Cerebellar nuclear complex (tissue), 1 donor: ENCODE data around the gene MPST.

Source experiments
- DNase-seq, 2 experiments: peaks; one replicate each; lab custom pipeline; 2025; lab: John Stamatoyannopoulos, UW

Gene MPST

DNA sequence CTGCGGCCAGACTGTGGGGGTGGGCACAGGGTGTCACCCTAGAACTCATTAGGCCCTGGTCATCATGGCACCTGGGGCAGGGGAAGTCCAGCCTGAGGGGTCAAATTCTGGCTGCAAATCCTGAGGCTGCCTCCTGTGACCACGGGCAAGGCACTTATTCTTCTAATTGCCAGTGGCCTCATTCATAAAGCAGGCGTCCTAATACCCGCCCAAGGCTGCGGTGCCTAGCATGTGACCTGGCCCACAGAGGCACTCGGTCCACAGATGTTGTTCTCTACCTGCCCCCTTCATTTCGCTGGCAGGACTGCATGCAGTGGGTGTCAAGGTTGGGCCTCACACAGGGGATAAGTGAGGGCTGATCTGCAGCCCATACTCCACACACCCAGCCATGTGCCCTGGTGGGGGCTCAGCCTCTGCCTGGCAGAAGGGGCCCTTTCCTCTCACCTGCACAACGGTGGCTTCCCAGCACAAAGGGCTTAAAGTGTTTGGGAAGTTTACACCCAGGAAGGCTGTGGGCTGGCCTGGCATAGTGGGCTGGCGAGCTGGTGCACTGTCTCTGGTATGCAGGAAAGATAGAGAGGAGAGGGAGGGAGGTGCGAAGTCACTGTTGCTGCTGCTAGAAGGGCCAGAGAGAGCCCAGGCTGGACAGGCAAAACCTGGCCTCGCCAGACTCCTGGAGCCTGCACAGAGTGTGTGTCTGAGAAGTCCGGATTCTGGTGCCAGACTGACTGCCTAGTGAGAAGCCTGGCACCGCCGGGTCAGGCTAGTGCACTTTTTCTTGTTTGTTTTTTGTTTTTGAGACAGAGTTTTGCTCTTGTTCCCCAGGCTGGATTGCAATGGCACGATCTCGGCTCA, 3.2 kb downstream of the MPST start:
- no peak for DNase-seq

DNA sequence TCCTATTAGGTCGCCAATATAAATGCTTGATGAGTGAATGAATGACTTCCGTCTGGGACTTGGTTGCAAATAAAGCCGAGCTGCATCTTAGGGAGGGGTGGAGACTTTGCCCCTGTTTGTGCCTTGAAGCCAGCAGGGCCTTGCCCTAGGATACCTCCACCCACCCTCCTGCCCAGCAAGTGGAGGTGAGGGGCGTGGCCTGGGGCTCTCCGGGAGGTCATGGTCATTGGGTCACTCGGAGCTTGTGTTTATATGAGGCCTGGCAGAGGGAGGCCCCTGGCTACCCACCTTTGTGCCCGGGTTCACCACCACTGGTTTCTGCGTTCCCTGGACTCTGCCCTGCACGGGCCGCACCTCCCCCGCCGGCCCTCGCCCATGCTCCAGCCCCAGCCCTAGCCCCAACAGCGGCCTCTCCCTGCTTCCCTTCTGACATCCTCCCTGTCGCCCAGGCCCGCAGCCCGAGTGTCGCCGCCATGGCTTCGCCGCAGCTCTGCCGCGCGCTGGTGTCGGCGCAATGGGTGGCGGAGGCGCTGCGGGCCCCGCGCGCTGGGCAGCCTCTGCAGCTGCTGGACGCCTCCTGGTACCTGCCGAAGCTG, 4.3 kb downstream of the MPST start:
- DNase-seq: no peak

DNA sequence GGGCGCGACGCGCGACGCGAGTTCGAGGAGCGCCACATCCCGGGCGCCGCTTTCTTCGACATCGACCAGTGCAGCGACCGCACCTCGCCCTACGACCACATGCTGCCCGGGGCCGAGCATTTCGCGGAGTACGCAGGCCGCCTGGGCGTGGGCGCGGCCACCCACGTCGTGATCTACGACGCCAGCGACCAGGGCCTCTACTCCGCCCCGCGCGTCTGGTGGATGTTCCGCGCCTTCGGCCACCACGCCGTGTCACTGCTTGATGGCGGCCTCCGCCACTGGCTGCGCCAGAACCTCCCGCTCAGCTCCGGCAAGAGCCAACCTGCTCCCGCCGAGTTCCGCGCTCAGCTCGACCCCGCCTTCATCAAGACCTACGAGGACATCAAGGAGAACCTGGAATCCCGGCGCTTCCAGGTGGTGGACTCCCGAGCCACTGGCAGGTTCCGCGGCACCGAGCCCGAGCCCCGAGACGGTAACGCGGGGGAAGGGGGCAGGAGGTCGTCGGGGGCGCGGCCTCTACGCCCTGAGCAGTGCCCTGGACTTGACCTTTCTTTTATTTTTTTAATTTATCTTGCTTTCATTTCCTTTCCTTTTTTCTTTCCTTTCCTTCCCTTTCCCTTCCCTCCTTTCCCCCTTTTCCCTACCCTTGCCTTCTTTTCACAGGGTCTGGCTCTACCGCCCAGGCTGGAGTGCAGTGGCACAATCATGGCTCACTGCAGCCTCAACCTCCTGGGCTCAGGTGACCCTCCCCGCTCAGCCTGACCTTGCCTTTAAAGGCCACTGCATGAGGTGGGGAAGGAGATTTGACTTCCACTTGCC, 5.0 kb downstream of the MPST start:
- no peak for DNase-seq

DNA sequence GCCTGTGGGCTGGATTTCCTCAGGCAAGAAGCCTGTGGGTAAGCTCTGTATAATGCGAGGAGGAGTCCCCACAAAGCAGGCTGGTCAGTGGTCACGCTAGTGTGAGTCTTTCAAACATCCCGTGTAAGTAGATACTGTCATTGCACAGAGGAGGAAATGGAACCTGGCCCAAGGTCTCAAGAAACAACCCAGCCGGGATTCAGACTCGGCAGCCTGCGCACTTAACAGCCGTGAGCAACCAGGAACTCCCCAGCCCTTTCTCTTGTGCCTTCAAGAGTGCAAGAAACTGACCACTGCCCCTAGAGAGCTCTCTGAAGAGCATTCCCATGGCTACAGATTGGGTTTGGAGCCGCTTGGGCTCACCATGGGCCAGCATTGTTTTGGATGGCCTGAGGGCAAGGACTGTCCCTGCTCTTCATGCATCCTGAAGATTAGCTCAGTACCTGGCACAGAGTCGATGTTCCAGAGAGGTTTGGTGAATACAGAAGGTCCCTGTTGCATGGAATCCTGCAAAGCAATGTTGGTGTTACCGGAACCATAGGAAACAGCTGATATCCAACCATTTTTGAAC, 6.0 kb downstream of the MPST start:
- DNase-seq: no peak

DNA sequence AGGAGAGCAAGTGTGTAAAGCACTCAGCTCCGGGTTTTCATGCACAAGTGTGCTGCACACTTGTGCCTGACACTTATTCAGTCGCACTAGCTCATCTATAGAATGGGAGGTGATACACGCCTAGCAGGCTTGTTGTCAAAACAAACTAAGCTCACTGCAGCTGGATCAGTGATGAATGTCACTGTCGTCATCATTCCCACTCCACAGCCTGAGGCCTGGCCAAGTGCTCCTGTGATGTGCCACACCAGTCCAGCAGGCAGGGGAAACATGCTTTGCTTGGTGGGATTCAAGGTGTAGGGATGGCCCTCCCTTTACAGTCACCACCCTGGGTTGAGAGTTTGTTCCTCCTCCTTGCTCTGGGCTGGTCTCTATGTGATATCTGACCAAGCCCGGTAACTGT, 6.8 kb downstream of the MPST start:
- DNase-seq: no peak

DNA sequence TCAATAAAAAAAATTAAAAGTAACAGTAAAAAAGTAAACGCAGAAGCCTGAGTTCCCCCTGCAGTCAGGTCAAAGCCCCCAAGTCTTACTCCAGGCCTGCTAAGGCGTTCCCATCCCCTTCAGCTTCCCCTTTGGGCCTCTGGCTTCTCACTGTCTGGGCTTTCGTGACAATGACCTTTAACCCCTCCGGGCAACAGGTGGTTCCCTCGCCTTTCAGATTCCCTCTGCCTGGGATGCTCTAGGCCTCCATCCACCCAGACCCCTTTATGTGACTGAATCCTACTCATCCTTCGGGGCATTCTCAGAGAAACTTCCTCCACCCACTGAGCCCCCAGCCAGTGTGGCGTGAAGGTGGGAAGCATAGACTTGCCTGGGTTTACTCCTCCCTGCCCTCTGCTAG, 8.0 kb downstream of the MPST start:
- DNase-seq: no peak

DNA sequence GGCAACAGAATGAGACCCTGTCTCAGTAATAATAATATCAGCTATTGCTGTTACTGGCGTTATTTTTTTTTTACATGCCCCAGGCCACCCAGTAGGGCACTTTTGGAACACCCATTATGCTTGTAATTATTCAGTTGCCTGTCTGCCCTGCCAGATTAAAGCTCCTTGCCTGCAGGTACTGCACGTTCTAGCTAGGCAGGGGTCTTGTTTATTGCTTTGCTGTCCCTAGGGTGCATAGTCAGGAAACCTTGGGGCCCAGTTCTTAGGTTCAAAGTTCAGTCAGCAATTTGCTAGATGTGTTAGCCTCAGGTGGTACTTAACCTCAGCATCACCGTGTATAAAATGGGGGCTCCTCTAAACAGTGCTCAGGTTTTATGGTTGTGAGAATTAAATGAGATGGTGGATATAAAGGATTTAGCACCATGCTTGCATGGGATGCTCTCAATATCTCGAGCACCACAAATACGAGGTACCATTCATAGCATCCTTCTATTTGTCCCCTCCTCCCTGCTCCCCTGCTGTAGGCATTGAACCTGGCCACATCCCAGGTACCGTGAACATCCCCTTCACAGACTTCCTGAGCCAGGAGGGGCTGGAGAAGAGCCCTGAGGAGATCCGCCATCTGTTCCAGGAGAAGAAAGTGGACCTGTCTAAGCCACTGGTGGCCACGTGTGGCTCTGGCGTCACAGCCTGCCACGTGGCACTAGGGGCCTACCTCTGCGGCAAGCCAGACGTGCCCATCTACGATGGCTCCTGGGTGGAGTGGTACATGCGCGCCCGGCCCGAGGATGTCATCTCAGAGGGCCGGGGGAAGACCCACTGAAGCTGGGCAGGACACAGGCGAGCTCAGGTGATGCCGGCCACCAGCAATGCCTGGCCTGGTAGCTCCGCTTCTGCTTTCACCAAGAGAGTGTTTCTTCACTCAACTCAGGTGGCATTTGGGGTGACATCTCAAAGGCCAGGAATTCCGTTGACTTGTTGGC, 9.4 kb downstream of the MPST start:
- no peak for DNase-seq

DNA sequence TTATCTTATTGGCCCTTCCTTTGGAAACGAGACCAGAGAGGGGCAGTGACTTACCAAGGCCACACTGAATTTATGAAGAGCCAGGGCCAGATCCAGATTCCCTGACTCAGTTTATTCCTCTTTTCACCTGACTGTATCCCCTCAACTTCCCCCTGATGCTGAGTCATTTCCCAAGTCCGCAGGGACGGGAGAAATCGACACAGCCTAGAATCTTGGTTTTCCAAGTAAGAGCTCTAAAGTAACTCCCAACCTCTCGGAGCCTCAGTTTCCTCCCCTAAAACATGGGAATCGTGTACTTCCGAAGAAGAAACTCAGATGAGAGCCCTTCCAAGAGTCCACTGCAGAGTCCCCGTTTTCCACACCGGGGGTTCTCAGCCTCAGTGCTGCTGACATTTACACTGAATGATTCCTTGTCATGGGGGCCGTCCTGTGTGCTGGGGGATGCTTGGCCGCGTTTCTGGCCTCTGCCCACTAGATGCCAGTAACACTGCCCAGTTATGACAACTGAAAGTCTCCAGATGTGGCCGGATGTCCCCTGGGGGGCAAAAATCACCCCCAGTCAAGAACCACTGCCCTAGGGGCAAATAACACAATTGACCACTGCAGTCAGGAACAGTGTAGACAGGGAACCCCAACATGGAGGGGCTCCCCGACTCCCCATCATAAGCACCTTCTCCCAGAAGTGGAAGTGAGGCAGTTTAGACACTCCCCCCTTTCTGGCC, 11.2 kb downstream of the MPST start:
- DNase-seq: no peak

DNA sequence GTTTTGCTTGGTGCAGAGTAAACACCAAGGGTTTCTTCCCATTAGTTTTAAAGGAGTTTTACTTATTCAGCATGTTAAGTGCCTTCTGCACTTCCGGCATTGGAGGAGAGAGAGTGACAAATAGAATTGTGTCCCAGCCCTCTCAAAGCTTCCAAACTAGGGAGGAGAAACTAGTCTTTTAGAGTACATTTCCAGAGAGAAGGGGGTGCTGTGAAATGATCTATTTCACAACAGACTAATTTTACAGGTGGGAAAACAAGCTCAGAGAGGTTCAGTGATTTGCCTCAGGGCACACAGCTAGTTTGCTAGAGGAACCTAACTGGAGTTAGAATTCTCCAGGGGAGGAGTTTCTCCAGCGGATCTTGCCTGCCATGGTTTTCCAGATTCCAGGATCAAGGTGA, 12.6 kb downstream of the MPST start:
- no peak for DNase-seq

DNA sequence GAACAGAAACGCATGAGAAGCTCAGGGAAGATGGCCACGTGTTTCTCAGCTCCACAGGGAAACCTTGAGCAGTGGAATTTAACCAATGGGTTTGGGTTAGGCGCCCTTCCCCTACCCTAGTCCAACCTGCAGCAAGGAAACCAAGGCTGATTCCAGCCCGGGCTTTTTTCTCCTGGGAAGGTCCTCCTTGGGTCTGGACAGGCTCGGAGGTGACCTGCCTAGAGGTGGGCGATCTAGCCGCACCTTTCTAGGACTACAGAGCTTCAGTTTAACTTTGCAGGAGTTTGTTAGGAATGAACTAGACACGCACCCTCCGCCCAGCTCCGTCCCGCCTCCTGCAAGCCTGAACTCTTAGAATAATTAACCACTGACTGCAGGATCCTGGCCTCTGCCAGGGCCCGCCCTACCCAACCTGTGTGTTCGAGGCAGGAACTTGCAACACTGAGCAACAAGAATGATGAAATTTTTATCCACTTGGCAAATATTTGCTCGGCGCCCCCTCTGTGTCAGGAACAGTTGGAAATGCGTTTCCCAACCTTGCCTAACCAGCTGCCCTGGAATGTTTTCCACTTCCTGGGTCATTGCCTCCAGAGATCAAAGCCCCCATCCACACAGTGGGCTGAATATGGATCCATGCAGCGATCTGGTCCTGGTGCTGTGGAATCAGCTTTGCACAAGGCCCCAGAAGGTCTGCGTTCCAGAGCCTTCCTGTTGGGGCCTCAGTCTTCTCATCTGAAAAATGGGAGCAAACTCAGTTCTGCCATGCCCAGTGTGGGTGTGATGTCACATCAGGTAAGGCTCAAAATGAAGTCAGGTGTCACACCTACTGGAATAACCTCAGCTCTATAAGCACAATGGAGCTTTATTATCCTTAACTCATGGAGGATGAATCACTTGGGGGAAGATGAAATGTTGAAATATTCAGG, 13.3 kb downstream of the MPST start:
- no peak for DNase-seq

DNA sequence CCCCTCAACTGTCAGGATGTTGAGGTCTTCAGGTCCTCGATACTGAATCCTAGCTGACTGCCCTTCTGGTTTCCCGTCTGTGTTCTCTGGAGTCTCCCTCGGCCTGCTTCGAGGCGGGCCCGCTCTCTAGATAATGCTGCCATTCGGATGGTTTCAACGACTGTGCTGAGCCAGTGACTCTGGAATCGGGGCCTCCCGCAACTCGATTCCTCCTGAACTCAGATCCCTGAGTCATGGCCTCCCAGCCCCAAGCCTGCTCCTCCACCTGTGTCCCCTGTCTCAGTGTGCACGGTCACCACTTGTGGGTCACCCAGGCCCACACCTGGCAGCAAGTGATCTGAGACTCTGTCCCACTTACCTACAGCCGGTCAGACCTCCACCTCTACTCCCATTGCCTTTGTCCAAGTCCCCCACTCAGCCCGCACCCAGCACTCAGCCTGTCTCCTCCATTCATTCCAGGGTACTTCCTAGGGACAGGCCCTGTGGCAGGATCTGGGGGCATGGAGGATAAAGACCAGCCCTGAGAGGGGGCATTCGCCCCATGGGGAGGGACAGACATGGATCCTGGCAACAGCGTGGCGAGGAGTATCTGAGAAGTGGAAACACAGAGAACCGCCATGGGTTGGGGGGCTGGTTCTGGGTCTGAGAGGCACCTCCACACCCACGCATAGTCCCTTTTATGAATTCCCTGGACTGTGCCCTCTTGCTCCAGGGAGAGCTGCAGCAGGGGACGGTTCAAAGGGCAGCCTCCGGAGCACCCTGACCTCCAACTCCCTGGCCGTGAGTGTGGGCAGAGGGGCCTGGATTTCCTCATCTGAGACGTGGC, 14.3 kb downstream of the MPST start:
- no peak for DNase-seq

DNA sequence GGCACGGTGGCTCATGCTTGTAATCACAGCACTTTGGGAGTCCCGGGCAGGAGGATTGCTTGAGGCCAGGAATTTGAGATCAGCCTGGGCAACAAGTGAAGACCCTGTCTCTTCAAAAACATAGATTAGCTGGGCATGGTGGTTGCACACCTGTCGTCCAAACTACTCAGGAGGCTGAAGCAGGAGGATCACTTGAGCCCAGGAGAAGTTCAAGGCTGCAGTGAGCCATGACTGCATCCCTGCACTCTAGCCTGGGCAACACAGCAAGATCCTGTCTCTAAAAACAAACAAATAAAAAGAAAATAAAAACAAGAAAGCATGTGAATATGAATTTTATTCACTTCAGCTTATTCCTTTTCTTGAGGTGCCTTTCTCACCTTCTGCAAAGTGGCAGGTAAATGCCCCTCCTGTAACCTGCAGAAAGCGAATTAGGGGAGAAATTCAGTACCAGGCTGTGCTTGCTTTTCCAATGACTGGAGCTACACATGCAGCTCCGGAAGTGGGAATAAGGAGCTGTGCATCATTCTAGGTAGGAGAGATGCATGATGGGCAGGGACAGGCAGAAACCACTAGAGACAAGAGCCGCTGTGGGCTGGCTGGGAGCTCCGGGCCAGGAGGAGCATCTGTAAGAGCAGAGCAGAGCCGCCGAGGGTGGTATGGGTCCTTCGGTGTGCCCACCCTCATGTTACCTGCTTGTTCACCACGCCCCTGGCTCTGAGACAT, 17.3 kb downstream of the MPST start:
- no peak for DNase-seq

DNA sequence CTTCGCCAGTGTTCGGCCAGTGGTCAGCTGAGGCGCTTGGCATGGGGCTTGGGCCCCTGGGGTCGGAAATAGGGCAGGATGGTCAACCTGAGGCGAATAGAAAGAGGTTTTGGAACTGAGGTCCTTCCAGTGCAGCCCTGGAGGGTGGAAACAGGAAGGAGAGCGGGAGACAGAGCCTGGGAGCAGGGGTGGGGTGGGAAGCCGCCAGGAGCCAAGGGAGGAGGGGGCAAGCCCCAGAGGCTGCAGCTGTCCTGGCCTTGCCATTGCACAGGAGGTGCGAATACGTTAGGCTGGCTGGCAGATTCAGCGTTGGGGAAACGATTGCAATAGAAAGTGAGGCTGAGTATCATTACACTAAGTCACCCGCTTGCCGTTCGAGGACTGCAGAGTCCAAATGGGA, 18.1 kb downstream of the MPST start:
- no peak for DNase-seq

DNA sequence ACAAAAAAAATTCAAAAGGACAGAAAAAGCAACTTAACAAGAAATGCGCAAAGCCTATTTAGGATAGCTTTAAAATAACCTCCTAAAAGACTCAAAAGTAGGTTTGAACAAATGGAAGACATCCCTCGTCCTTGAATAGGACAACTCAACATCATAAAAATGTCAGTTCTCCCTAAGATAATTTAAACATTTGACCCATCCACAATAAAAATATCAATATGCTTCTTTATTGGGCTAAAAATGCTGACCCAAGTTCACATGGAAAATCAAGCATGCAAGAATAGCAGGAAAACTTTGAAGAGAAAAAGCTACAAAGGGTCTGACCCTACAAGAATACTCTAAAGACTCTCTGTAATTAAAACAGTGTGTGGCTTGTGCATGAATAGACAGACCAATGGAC, 19.9 kb downstream of the MPST start:
- DNase-seq: no peak

DNA sequence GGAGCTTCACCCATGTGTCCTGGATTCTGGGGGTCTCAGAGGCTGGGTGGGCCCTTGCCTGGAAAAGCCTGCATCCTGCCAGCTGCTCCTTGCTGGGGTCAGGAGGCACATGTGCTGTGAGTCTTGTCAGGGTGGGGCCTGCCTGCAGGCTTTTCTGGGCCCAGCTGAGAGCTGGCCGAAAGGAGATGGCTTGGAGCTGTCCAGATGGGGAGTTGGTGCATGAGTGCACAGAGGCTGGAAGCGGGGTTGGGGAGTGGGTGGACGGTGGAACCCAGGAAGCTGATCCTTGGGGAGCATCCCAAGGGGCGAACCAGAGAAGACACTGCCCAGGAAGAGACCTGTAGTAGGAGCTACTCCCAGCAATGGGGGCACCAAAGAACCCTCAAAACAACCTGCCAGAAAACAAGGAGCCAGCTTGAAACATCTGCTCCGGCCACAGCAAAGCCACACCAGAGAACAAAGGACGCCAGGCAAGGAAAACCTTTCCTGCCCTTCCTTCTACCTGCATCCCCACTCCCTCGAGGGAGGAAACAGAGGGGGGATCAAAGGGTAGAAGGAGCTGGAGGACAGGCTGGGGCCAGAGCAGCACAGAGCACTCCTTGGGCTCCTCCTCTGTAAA, 23.8 kb downstream of the MPST start:
- no peak for DNase-seq

DNA sequence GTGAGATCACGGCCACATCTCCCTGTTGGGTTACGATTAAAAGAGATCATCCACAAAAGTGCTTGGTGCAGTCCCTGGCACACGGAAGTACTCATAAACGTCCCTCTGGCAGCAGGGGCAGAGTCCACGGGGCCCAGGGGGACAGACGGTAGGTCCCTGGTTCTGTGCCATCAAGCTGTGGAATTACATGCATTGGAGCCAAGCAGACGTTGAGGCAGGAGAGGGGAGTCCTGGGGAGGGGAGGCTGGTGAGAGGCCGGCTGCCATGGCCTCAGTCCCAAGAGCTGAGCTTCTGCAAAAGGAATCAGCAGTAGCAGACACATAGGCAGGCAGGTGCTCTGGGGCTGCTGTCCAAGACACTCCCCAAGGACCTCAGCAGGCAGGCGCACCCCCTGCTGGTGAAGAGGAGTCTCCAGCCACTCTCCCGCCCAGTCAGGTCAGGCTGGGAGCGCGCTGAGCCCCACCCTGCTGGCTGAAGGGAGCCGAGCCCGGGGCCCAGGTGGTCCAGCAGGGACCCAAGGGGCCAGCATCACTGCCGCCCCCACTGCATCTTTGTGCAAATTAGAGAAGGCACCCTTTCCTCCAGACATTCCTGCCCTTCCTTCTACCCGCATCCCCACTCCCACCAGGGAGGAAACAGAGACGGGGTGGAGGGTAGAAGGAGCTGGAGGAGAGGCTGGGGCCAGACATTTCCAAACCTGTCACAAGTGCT, 24.4 kb downstream of the MPST start:
- no peak for DNase-seq
